Epidermal melanocyte (primary cell): ENCODE measurements around the gene TSPAN5.
"Not testable (repeated sequence)": the region's sequence is repeated elsewhere in the genome, so short reads cannot be mapped to it uniquely, and the experiment has no call there.

Source experiments
- DNase-seq: peaks from one replicate; pipeline ENCODE4 v3.0.0; 2011; ENCODE audit warnings: low spot score; ENCODE audit not compliant: insufficient read length

Gene TSPAN5

GRCh38 chr4:98557194-98557892, 101.1 kb downstream of the TSPAN5 start:
- no peak for DNase-seq

GRCh38 chr4:98556451-98556850, 102.0 kb downstream of the TSPAN5 start:
- DNase-seq = no peak

GRCh38 chr4:98555798-98556445, 102.5 kb downstream of the TSPAN5 start:
- DNase-seq = no peak

- no peak for DNase-seq
Observed at GRCh38 chr4:98546910-98547594, 111.4 kb downstream of the TSPAN5 start.

- DNase-seq = no peak
Observed at GRCh38 chr4:98544818-98545414, 113.5 kb downstream of the TSPAN5 start.

- no peak for DNase-seq
Observed at GRCh38 chr4:98544141-98544817, 114.1 kb downstream of the TSPAN5 start.

- no peak for DNase-seq
Observed at GRCh38 chr4:98542011-98542410, 116.4 kb downstream of the TSPAN5 start.

- DNase-seq = no peak
Observed at GRCh38 chr4:98540803-98541202, 117.6 kb downstream of the TSPAN5 start.

- DNase-seq = no peak
Observed at GRCh38 chr4:98539741-98540140, 118.7 kb downstream of the TSPAN5 start.

- DNase-seq = no peak
Observed at GRCh38 chr4:98539299-98539698, 119.1 kb downstream of the TSPAN5 start.

- DNase-seq = no peak
Observed at GRCh38 chr4:98536631-98537030, 121.8 kb downstream of the TSPAN5 start.

- DNase-seq = not testable (repeated sequence)
Observed at GRCh38 chr4:98534146-98534545, 124.3 kb downstream of the TSPAN5 start.

- no peak for DNase-seq
Observed at GRCh38 chr4:98530572-98530971, 127.8 kb downstream of the TSPAN5 start.

GRCh38 chr4:98529970-98530569, 128.3 kb downstream of the TSPAN5 start:
- no peak for DNase-seq

GRCh38 chr4:98528882-98529281, 129.5 kb downstream of the TSPAN5 start:
- no peak for DNase-seq

- DNase-seq = no peak
Observed at GRCh38 chr4:98527534-98528269, 130.7 kb downstream of the TSPAN5 start.

GRCh38 chr4:98524230-98524629, 134.2 kb downstream of the TSPAN5 start:
- DNase-seq = no peak

- DNase-seq = no peak
Observed at GRCh38 chr4:98522636-98523395, 135.6 kb downstream of the TSPAN5 start.

- DNase-seq = no peak
Observed at GRCh38 chr4:98522062-98522461, 136.3 kb downstream of the TSPAN5 start.

- no peak for DNase-seq
Observed at GRCh38 chr4:98521486-98521885, 136.9 kb downstream of the TSPAN5 start.
